ENCODE results near the gene DNAJB6. TPM values are rescaled to one million over a fixed set of nuclear protein-coding genes. Genes with fewer than 3 reads are reported as not detected.

Gene DNAJB6
- total and polyA plus RNA-seq, 7 donors = 103 to 326 (median 229) TPM

DNA sequence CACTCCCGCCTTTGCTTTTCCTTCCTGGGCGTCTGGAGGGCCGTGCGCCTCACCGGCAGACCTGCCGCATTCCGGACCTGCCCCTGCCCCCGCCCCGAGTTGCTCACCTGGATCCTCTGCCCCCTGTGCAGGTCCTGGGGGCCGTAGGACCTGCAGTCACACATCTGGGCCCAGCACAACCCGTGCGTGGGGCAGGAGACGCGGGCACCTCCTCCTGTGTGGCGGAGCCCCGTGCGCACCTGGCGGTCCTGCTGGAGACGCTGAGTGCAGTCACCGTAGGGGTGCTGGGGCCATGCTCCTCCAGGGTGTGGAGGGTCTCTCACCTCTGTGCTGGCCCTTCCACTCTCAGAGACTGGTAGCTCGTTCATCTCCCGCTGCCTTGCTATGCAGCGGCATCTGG is 85.5 kb downstream of the DNAJB6 start:
- Histone ChIP-seq H3K4me3 (no peak overlapping the region), H3K27me3 (ENCODE audit: insufficient read depth in 3 of 3, low read length in 2 of 3) (no peaks in the 10 kb centered on the region), H3K9me3 (no peaks in the 10 kb centered on the region), H3K27ac (no peak overlapping the region), H3K4me1 (no peaks in the 10 kb centered on the region), H3K36me3 (ENCODE audit: insufficient read depth in 1 of 2, low read depth in 1 of 2) (peaks cover 0 to 63% of the 10 kb centered on the region in 2 donors)
- intact Hi-C loops (cut with DNase I) = no loop called here
- TF ChIP-seq CTCF (IDR thresholded peaks at IDR 0.05) = no peak
- no peak for DNase-seq
- 91 to 92% (median 91%) methylated on average over 23 of the region's 23 CpGs for WGBS, 3 donors
- no peak for ATAC-seq

DNA sequence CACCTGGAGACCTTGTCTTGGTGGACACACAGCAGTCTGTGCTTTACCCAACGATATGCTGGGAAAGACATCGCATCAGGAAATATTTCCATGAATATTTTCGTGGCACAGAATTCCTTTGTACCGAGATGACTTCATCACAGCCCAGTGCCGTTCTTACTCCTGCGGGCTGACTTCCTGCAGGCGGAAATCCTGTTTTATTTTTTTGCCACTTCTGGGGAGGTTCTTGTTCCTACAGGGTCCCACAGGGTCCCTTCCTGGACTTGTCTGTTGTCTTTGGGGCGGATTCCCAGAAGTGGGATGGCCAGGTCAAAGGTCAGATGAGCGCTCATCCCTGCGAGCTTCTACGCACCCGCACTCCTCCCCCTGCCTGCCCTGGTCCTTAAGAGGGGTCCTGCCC is 86.5 kb downstream of the DNAJB6 start:
- 45 to 48% (median 46%) methylated on average over 12 of the region's 12 CpGs for WGBS, 3 donors
- Histone ChIP-seq H3K4me3 (no peak overlapping the region), H3K27me3 (ENCODE audit: insufficient read depth in 3 of 3, low read length in 2 of 3) (no peaks in the 10 kb centered on the region), H3K27ac (no peak overlapping the region), H3K4me1 (no peaks in the 10 kb centered on the region), H3K9me3 (no peaks in the 10 kb centered on the region), H3K36me3 (ENCODE audit: insufficient read depth in 1 of 2, low read depth in 1 of 2) (peaks cover 0 to 53% of the 10 kb centered on the region in 2 donors)
- intact Hi-C loops (cut with DNase I) = no loop called here
- DNase-seq = no peak
- peak in 1 of 4 donors; percentile 21 for ATAC-seq
- TF ChIP-seq CTCF (IDR thresholded peaks at IDR 0.05) = no peak

- H3K4me3 ChIP-seq = no peak overlapping the region
- no peaks in the 10 kb centered on the region for H3K27me3 ChIP-seq (ENCODE audit: insufficient read depth in 3 of 3, low read length in 2 of 3)
- DNase-seq = no peak
- no peak for ATAC-seq
- WGBS, 3 donors = 56 to 70% (median 60%) methylated on average over 29 to 31 of the region's 31 CpGs
- H3K4me1 ChIP-seq = no peaks in the 10 kb centered on the region
- H3K9me3 ChIP-seq = no peaks in the 10 kb centered on the region
- no peak overlapping the region for H3K27ac ChIP-seq
- H3K36me3 ChIP-seq (ENCODE audit: insufficient read depth in 1 of 2, low read depth in 1 of 2) = peaks cover 0 to 47% of the 10 kb centered on the region in 2 donors
- TF ChIP-seq CTCF (IDR thresholded peaks at IDR 0.05) = no peak
- intact Hi-C loops (cut with DNase I) = no loop called here
Observed at GRCh38 chr7:157423886-157424565, 87.2 kb downstream of the DNAJB6 start.

DNA sequence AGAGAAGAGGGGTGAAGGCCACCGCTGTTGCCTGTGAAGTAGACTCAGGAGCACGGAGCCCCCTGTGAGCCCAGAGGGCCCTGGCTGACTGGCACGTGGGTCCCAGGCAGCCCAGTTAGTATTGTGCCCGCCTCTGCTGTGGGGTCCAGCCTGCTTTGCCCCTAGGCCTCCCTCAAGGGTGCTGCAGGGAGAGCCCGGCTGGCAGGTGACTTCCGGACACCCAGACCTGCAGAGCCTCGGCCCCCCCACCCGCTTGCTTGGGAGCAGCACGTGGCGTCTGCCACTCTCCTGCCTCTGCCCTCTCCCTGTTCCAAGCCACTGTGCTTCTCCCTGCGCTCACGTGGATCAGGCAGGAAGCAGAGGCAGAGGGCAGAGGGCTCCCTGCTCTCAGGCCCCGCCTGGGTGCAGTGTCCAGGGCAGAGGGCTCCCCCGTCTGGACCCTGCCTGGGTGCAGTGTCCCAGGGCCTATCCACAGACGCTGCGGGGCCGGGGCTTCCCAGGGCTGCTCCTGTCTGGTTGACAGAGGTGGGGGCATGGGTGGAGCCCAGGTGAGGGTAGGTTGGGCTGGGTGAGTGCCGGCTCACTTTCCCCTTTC is 88.4 kb downstream of the DNAJB6 start:
- ATAC-seq (peak in 2 of 4 donors; percentile 9 to 22), DNase-seq (peak in 1 of 2 donors; percentile 41)
- TF ChIP-seq CTCF (IDR thresholded peaks at IDR 0.05) = no peak

More for the DNA sequence above, 88.4 kb downstream of the DNAJB6 start:
- intact Hi-C loops (cut with DNase I) = no loop called here
- no peaks in the 10 kb centered on the region for H3K27me3 ChIP-seq (ENCODE audit: insufficient read depth in 3 of 3, low read length in 2 of 3)
- no peak overlapping the region for H3K4me3 ChIP-seq
- 86% methylated on average over 14 to 18 of the region's 18 CpGs for WGBS, 3 donors
- no peaks in the 10 kb centered on the region for H3K4me1 ChIP-seq
- no peaks in the 10 kb centered on the region for H3K9me3 ChIP-seq
- peaks cover 0 to 38% of the 10 kb centered on the region in 2 donors for H3K36me3 ChIP-seq (ENCODE audit: insufficient read depth in 1 of 2, low read depth in 1 of 2)
- no peak overlapping the region for H3K27ac ChIP-seq

Data from psoas muscle (tissue), 8 donors.